ENCODE data around the gene RXFP2.

The RXFP2 gene

GRCh38 chr13:31793246-31793645 is 53.9 kb downstream of the RXFP2 start:
- Histone ChIP-seq H3K27me3 (no peaks in the 10 kb centered on the region), H3K27ac (no peak overlapping the region), H3K9me3 (no peaks in the 10 kb centered on the region), H3K4me1 (ENCODE audit: control insufficient read depth in 1 of 2, insufficient read depth in 1 of 2, low read depth in 1 of 2, low read length in 1 of 2) (peaks cover 0 to 3% of the 10 kb centered on the region in 2 experiments), H3K36me3 (no peaks in the 10 kb centered on the region), H3K4me3 (ENCODE audit: low read depth in 1 of 2, low read length in 1 of 2) (no peak overlapping the region)
- no peak for TF ChIP-seq CTCF (IDR thresholded peaks at IDR 0.05)

- no peaks in the 10 kb centered on the region for H3K36me3 ChIP-seq
- no peak overlapping the region for H3K4me3 ChIP-seq (ENCODE audit: low read depth in 1 of 2, low read length in 1 of 2)
- no peaks in the 10 kb centered on the region for H3K27me3 ChIP-seq
- no peak for TF ChIP-seq CTCF (IDR thresholded peaks at IDR 0.05)
- no peak overlapping the region for H3K27ac ChIP-seq
- H3K9me3 ChIP-seq: no peaks in the 10 kb centered on the region
- peaks cover 0 to 4% of the 10 kb centered on the region in 2 experiments for H3K4me1 ChIP-seq (ENCODE audit: control insufficient read depth in 1 of 2, insufficient read depth in 1 of 2, low read depth in 1 of 2, low read length in 1 of 2)
Measured at GRCh38 chr13:31794452-31794851, 55.1 kb downstream of the RXFP2 start.

- H3K9me3 ChIP-seq: no peaks in the 10 kb centered on the region
- H3K27me3 ChIP-seq: no peaks in the 10 kb centered on the region
- no peak overlapping the region for H3K4me3 ChIP-seq (ENCODE audit: low read depth in 1 of 2, low read length in 1 of 2)
- no peak for TF ChIP-seq CTCF (IDR thresholded peaks at IDR 0.05)
- peaks cover 7 to 17% of the 10 kb centered on the region in 2 experiments for H3K4me1 ChIP-seq (ENCODE audit: control insufficient read depth in 1 of 2, insufficient read depth in 1 of 2, low read depth in 1 of 2, low read length in 1 of 2)
- no peaks in the 10 kb centered on the region for H3K36me3 ChIP-seq
- H3K27ac ChIP-seq: no peak overlapping the region
Measured at GRCh38 chr13:31797154-31797775, 57.9 kb downstream of the RXFP2 start.

- H3K9me3 ChIP-seq: no peaks in the 10 kb centered on the region
- no peaks in the 10 kb centered on the region for H3K36me3 ChIP-seq
- H3K4me1 ChIP-seq (ENCODE audit: control insufficient read depth in 1 of 2, insufficient read depth in 1 of 2, low read depth in 1 of 2, low read length in 1 of 2): peaks cover 16 to 26% of the 10 kb centered on the region in 2 experiments
- H3K4me3 ChIP-seq (ENCODE audit: low read depth in 1 of 2, low read length in 1 of 2): no peak overlapping the region
- H3K27me3 ChIP-seq: no peaks in the 10 kb centered on the region
- no peak for TF ChIP-seq CTCF (IDR thresholded peaks at IDR 0.05)
- no peak overlapping the region for H3K27ac ChIP-seq
Measured at GRCh38 chr13:31798189-31798588, 58.9 kb downstream of the RXFP2 start.

DNA sequence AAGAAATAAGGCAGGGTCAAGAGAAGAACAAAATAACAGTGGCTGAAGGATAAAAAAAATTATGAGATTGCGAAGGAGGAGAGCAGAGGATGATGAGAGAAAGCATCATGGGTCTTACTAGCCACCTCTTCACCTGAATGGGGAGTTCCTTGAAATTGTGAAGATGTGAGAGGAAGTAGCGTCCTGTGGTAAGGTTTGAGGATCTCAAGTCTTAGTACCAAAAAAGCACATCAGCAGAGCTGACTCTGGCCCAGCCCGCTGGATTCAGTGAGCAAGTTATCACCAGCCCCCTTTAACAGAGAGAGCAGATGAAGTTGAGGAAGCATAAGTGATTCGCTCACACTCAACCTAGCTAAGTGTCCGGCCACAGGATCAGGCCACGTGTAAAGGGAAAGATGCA is 61.8 kb downstream of the RXFP2 start:
- Histone ChIP-seq H3K27me3 (no peaks in the 10 kb centered on the region), H3K4me3 (ENCODE audit: low read depth in 1 of 2, low read length in 1 of 2) (no peak overlapping the region), H3K4me1 (ENCODE audit: control insufficient read depth in 1 of 2, insufficient read depth in 1 of 2, low read depth in 1 of 2, low read length in 1 of 2) (peaks cover 40 to 55% of the 10 kb centered on the region in 2 experiments), H3K36me3 (no peaks in the 10 kb centered on the region), H3K27ac (no peak overlapping the region), H3K9me3 (no peaks in the 10 kb centered on the region)
- no peak for TF ChIP-seq CTCF (IDR thresholded peaks at IDR 0.05)
